HepG2 (cell line): ENCODE results near the gene CCSER1. TPM values are rescaled to one million over a fixed set of nuclear protein-coding genes. Genes with fewer than 3 reads are reported as not detected.

Experiments
- ATAC-seq: fragments of 200-7000 bp; cut with Tn5 transposase; 3 replicates; pipeline ENCODE4 v1.9.1; 2020; ENCODE audit warnings: mild to moderate bottlenecking, moderate library complexity
- BruUV-seq: library from RNA; stranded (reverse); fragments of 400-500 nt; replicated peaks from 2 replicates; lab custom pipeline; 2021; lab: Mats Ljungman, UMichigan
- CTCF ChIA-PET: fragments of 300-600 bp; formaldehyde crosslinking; extraction: SDS; loops from one replicate; lab custom pipeline; 2021; ENCODE audit warnings: low total read pairs, inconsistent platforms, low intra/inter-chr PET ratio; lab: Yijun Ruan, JAX
- POLR2A ChIA-PET: fragments of 350-600 bp; sonication (Branson Sonifier 250); formaldehyde crosslinking; loops from one replicate; lab custom pipeline; 2020; ENCODE audit warnings: antibody characterized with exemption, inconsistent platforms; lab: Yijun Ruan, JAX
- DNase-seq: peaks from one replicate; pipeline ENCODE4 v3.0.0-alpha.2; 2015; ENCODE audit warnings: low spot score
- FAIRE-seq: peaks from 3 replicates; lab custom pipeline; 2011; peaks lifted over from hg19 to GRCh38; lab: Jason Lieb, UNC
- H2AFZ ChIP-seq: one replicate; pipeline ENCODE4 v1.6.1; 2011; ENCODE audit warnings: low read length, inconsistent platforms
- H3K27ac ChIP-seq: fragments of 300-600 bp; 3 replicates; pipeline ENCODE4 v1.8.0; 2011; ENCODE audit warnings: mixed run types, mild to moderate bottlenecking, mixed read lengths, low read length, inconsistent platforms; ENCODE audit not compliant: insufficient read depth; ENCODE audit errors: extremely low read length
- H3K27me3 ChIP-seq, 2 experiments: fragments of 200-600 bp in 1 of 2; 2 replicates in 1 of 2; 3 replicates in 1 of 2; pipeline versions ENCODE4 v1.6.0 to v1.8.0; 2011; ENCODE audit warnings: low read length in 2 of 2, mild to moderate bottlenecking in 2 of 2, moderate library complexity in 2 of 2, inconsistent platforms in 1 of 2; ENCODE audit not compliant: insufficient read depth in 2 of 2, control insufficient read depth in 1 of 2
- H3K36me3 ChIP-seq, 2 experiments: fragments of 200-600 bp in 1 of 2; replicated peaks in 1 of 2; 2 replicates in 1 of 2; 3 replicates in 1 of 2; pipeline versions ENCODE4 v1.5.1 to v1.8.0; 2011; ENCODE audit warnings: low read length in 2 of 2, inconsistent platforms in 1 of 2; ENCODE audit not compliant: insufficient read depth in 2 of 2, control insufficient read depth in 1 of 2
- H3K4me1 ChIP-seq: 2 replicates; pipeline ENCODE4 v1.5.1; 2012; ENCODE audit warnings: low read length, inconsistent platforms; ENCODE audit not compliant: insufficient read depth
- H3K4me2 ChIP-seq: 2 replicates; pipeline ENCODE4 v1.6.0; 2011; ENCODE audit warnings: low read depth, low read length, inconsistent platforms
- H3K4me3 ChIP-seq, 3 experiments: fragments of 200-600 bp in 1 of 3; sonication (generic), shearing (Covaris generic) in 1 of 3; replicated peaks in 1 of 3; 2 replicates each; pipeline ENCODE4 v1.5.1; 2011 to 2016; ENCODE audit warnings: low read length in 3 of 3, inconsistent platforms in 2 of 3, low read depth in 2 of 3, mild to moderate bottlenecking in 2 of 3, control low read depth in 1 of 3, mixed read lengths in 1 of 3; ENCODE audit not compliant: insufficient read depth in 1 of 3
- H3K79me2 ChIP-seq: one replicate; pipeline ENCODE4 v1.6.1; 2011; ENCODE audit warnings: low read length, inconsistent platforms; ENCODE audit not compliant: insufficient read depth
- H3K9ac ChIP-seq: 2 replicates; pipeline ENCODE4 v1.6.0; 2011; ENCODE audit warnings: mild to moderate bottlenecking, low read depth, low read length, inconsistent platforms; ENCODE audit not compliant: insufficient read depth
- H3K9me3 ChIP-seq: 2 replicates; pipeline ENCODE4 v1.5.1; 2012; ENCODE audit warnings: mild to moderate bottlenecking, low read length
- H4K20me1 ChIP-seq: 2 replicates; pipeline ENCODE4 v1.6.0; 2011; ENCODE audit warnings: inconsistent platforms, mild to moderate bottlenecking, low read length, moderate library complexity; ENCODE audit not compliant: insufficient read depth
- HNF4G ChIP-seq, 2 experiments: sonication (generic) in 1 of 2; formaldehyde crosslinking in 1 of 2; IDR thresholded peaks; 2 replicates each; pipeline versions ENCODE4 v1.4.0 to v1.6.1; 2011 to 2020; ENCODE audit warnings: borderline replicate concordance in 2 of 2, low read depth in 2 of 2, mild to moderate bottlenecking in 2 of 2, low read length in 1 of 2, missing genetic modification reagents in 1 of 2, moderate library complexity in 1 of 2
- HOXA3 ChIP-seq: sonication (generic); formaldehyde crosslinking; IDR thresholded peaks from 2 replicates; pipeline ENCODE4 v1.5.0; 2020; ENCODE audit warnings: missing genetic modification reagents
- HOXA5 ChIP-seq: sonication (generic); formaldehyde crosslinking; IDR thresholded peaks from 2 replicates; pipeline ENCODE4 v1.4.0; 2020; ENCODE audit warnings: missing genetic modification reagents
- IRF9 ChIP-seq: sonication (generic); formaldehyde crosslinking; IDR thresholded peaks from 2 replicates; pipeline ENCODE4 v1.8.0; 2022; ENCODE audit warnings: missing genetic modification reagents, mild to moderate bottlenecking, borderline replicate concordance
- KAT7 ChIP-seq: IDR thresholded peaks from 2 replicates; pipeline ENCODE4 v1.6.1; 2018; ENCODE audit warnings: borderline replicate concordance, missing compliant biosample characterization
- MAZ ChIP-seq, 2 experiments: sonication (generic) in 1 of 2; formaldehyde crosslinking in 1 of 2; IDR thresholded peaks; 2 replicates each; pipeline versions ENCODE4 v1.5.0 to v1.6.1; 2012 to 2020; ENCODE audit warnings: low read depth in 2 of 2, mild to moderate bottlenecking in 2 of 2, borderline replicate concordance in 1 of 2, improper control_type of control experiment in 1 of 2, low read length in 1 of 2, missing genetic modification reagents in 1 of 2, moderate library complexity in 1 of 2
- MED1 ChIP-seq: sonication (generic); formaldehyde crosslinking; IDR thresholded peaks from 2 replicates; pipeline ENCODE4 v1.4.0; 2020; ENCODE audit warnings: missing genetic modification reagents
- MED13 ChIP-seq: sonication (generic); formaldehyde crosslinking; IDR thresholded peaks from 2 replicates; pipeline ENCODE4 v1.5.0; 2020; ENCODE audit warnings: missing genetic modification reagents
- MIXL1 ChIP-seq: IDR thresholded peaks from 2 replicates; pipeline ENCODE4 v1.6.1; 2016
- PRDM10 ChIP-seq: sonication (generic); formaldehyde crosslinking; IDR thresholded peaks from 2 replicates; pipeline ENCODE4 v1.4.0; 2020; ENCODE audit warnings: low read depth, missing genetic modification reagents
- THAP8 ChIP-seq: sonication (generic); formaldehyde crosslinking; IDR thresholded peaks from 2 replicates; pipeline ENCODE4 v1.5.1; 2020; ENCODE audit warnings: missing genetic modification reagents, mild to moderate bottlenecking, borderline replicate concordance
- ZBTB26 ChIP-seq: IDR thresholded peaks from 2 replicates; pipeline ENCODE4 v1.6.1; 2016; ENCODE audit warnings: missing compliant biosample characterization, missing genetic modification reagents, borderline replicate concordance
- WGBS: methylation state at CpG from one replicate; pipeline ENCODE4 v1.1.6; 2017; ENCODE audit warnings: low lambda C conversion rate; 5-methylcytosine and 5-hydroxymethylcytosine counted together
- in situ Hi-C: cut with HindIII; loops from 2 replicates; pipeline ENCODE4 v1.10.0; 2017; ENCODE audit warnings: low pct_unique_long_range_greater_than_20kb; ENCODE audit not compliant: extremely low pct_ligation_motif_present
- intact Hi-C: fragments of 100-400 bp; cut with micrococcal nuclease; formaldehyde crosslinking; loops from one replicate; pipeline ENCODE4 v1.10.0; 2022; ENCODE audit not compliant: unreplicated experiment
- polyA plus RNA-seq, 8 experiments: library from polyadenylated mRNA; depleted of rRNA in 3 of 8; stranded (reverse) in 7 of 8; unstranded in 1 of 8; fragments of >200 nt; fragmentation: Illumina TruSeq in 4 of 8; extraction: Trizol in 4 of 8; gene quantifications; 2 replicates each; pipeline versions ENCODE4 v1.2.1 to v1.2.3, GENCODE V29; 2011 to 2016; ENCODE audit warnings: low read depth in 4 of 8, missing spikeins in 1 of 8, mixed read lengths in 1 of 8; ENCODE audit not compliant: insufficient read depth in 1 of 8
- total RNA-seq, 5 experiments: library from RNA; depleted of rRNA; stranded (reverse); fragments of >200 nt; fragmentation: Illumina TruSeq; extraction: Trizol; gene quantifications; 2 replicates each; pipeline ENCODE4 v1.2.3, GENCODE V29; 2016; ENCODE audit warnings: low read depth in 1 of 5

Gene CCSER1
- total and polyA plus RNA-seq, 2 of the 13 experiments (the other 11 are each of a cell fraction or from before 2014, with no cell fraction given) = not detected

GRCh38 chr4:90241008-90241407, 113.8 kb downstream of the CCSER1 start:
- POLR2A ChIA-PET = no interaction called here
- 37% methylated on average over 3 of the region's 3 CpGs for WGBS
- H3K79me2 ChIP-seq = no peaks in the 10 kb centered on the region
- no TSS peak for BruUV-seq
- intact Hi-C loops (no loop called here), in situ Hi-C loops (no loop called here)
- DNase-seq (no peak), ATAC-seq (no peak), FAIRE-seq (no peak)
- no peak overlapping the region for H3K9ac ChIP-seq
- CTCF ChIA-PET = no interaction called here
- no peaks in the 10 kb centered on the region for H3K36me3 ChIP-seq
- H3K4me1 ChIP-seq = no peaks in the 10 kb centered on the region
- TF ChIP-seq ZBTB26 (CRISPR knock-in tag) = no peak
- no peak for TF ChIP-seq MIXL1 (CRISPR knock-in tag)
- TF ChIP-seq IRF9 (CRISPR knock-in tag) = no peak
- TF ChIP-seq MAZ (IDR thresholded peaks at IDR 0.05; ENCODE audit: borderline replicate concordance, low read depth, low read length) = no peak
- no peak for TF ChIP-seq MAZ (CRISPR knock-in tag; IDR thresholded peaks at IDR 0.05; ENCODE audit: low read depth)
- no peak for TF ChIP-seq HNF4G (IDR thresholded peaks at IDR 0.05; ENCODE audit: borderline replicate concordance, low read depth, low read length)
- TF ChIP-seq HNF4G (CRISPR knock-in tag; IDR thresholded peaks at IDR 0.05; ENCODE audit: borderline replicate concordance, low read depth) = no peak
- no peak for TF ChIP-seq KAT7 (CRISPR knock-in tag)
- no peak for TF ChIP-seq THAP8 (CRISPR knock-in tag)
- no peak for TF ChIP-seq PRDM10
- no peak for TF ChIP-seq MED13 (CRISPR knock-in tag)
- no peak for TF ChIP-seq MED1 (CRISPR knock-in tag)
- TF ChIP-seq HOXA5 (CRISPR knock-in tag) = no peak
- no peak for TF ChIP-seq HOXA3 (CRISPR knock-in tag)
- H3K4me2 ChIP-seq = no peak overlapping the region
- H2AFZ ChIP-seq = no peak overlapping the region
- no peaks in the 10 kb centered on the region for H4K20me1 ChIP-seq
- H3K27me3 ChIP-seq = no peaks in the 10 kb centered on the region
- H3K27ac ChIP-seq = no peak overlapping the region
- no peak overlapping the region for H3K4me3 ChIP-seq
- no peaks in the 10 kb centered on the region for H3K9me3 ChIP-seq
